Stomach (tissue), 4 donors: ENCODE results near the gene PIM3.

Experiments used
- EP300 ChIP-seq: sonication (generic); formaldehyde crosslinking; IDR thresholded peaks from one replicate; pipeline ENCODE4 v1.6.1; 2017; ENCODE audit warnings: antibody characterized with exemption
- POLR2AphosphoS5 ChIP-seq, 3 donors: sonication (generic); formaldehyde crosslinking; IDR thresholded peaks; one replicate each; pipeline ENCODE4 v1.6.1; 2016; ENCODE audit warnings: antibody characterized with exemption in 3 of 3
- TF ChIP-seq, protein P1 (sequence below), 7 experiments: fragments of 450-650 bp in 4 of 7; fragments of 200-600 bp in 3 of 7; sonication (generic) in 3 of 7; IDR thresholded peaks; one replicate each; pipeline ENCODE4 v1.5.1; 2016 to 2019; ENCODE audit warnings: antibody characterized with exemption in 7 of 7, control low read depth in 2 of 7, mild to moderate bottlenecking in 1 of 7

DNA sequence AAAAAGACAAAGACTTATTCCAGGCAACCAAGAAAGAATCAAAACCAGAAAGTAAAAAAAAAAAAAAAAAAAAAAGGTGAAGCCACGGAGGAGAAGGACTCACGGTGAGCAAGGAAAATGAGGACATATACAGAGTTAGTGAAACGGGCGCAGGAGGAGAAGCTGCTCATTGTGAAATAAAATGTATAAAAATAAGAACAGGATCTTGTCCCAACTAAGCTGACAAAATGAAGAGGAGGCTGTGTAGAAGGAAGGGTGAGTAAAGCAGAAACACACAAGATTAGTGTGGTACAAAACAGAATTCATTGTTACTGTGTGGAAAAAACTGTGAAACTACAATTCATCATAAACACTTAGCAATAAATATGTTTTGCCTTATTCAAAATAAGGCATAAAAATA lies 44.3 kb downstream of the PIM3 start:
- TF ChIP-seq, protein P1, sequence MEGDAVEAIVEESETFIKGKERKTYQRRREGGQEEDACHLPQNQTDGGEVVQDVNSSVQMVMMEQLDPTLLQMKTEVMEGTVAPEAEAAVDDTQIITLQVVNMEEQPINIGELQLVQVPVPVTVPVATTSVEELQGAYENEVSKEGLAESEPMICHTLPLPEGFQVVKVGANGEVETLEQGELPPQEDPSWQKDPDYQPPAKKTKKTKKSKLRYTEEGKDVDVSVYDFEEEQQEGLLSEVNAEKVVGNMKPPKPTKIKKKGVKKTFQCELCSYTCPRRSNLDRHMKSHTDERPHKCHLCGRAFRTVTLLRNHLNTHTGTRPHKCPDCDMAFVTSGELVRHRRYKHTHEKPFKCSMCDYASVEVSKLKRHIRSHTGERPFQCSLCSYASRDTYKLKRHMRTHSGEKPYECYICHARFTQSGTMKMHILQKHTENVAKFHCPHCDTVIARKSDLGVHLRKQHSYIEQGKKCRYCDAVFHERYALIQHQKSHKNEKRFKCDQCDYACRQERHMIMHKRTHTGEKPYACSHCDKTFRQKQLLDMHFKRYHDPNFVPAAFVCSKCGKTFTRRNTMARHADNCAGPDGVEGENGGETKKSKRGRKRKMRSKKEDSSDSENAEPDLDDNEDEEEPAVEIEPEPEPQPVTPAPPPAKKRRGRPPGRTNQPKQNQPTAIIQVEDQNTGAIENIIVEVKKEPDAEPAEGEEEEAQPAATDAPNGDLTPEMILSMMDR (IDR thresholded peaks at IDR 0.05), result no peak
- TF ChIP-seq EP300 (no peak), POLR2AphosphoS5 (IDR thresholded peaks at IDR 0.05) (no peak)
